ENCODE results near the gene DAPK1.

The DAPK1 gene

DNA sequence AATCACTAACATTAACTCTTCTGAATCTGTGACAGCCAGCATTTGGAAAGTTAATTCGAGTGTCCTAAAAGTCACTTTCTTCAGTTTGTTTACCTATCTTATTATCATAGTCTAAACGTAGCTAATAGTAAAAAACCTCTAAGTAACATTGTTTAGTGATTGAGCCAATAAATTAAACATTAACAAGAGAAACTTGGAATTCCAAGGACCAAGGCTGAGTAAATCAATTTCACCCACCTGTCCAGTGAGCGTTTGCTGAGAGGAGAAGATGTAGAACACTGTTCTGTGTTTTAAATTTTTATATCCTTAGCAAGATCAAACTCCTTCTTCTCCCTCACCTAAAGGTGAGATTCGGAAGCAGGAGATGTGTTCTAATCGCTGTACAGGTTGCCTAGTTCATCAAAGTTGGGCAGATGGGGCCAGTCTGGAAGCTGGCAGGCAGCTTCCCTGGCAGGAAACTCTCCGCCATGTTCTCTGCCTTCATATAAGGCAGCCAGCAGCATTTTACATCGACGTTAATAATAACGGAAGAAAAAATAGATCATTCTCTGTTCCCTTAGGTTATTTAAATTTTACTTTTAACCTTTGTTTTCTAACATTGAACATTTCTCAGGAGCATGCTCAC is 89.2 kb downstream of the DAPK1 start:
- H3K4me3 ChIP-seq (ENCODE audit: low read length): no peak overlapping the region
- no peak for TF ChIP-seq ZNF274 (IDR thresholded peaks at IDR 0.05; ENCODE audit: low read depth, low read length)

GRCh38 chr9:87587356-87587745 is 89.7 kb downstream of the DAPK1 start:
- no peak for TF ChIP-seq ZNF274 (IDR thresholded peaks at IDR 0.05; ENCODE audit: low read depth, low read length)

GRCh38 chr9:87587864-87588263 is 90.2 kb downstream of the DAPK1 start:
- H3K4me3 ChIP-seq (ENCODE audit: low read length): no peak overlapping the region
- no peak for TF ChIP-seq ZNF274 (IDR thresholded peaks at IDR 0.05; ENCODE audit: low read depth, low read length)

More at GRCh38 chr9:87587356-87587745, 89.7 kb downstream of the DAPK1 start:
- no peak overlapping the region for H3K4me3 ChIP-seq (ENCODE audit: low read length)

GRCh38 chr9:87588339-87588738 is 90.7 kb downstream of the DAPK1 start:
- no peak overlapping the region for H3K4me3 ChIP-seq (ENCODE audit: low read length)
- no peak for TF ChIP-seq ZNF274 (IDR thresholded peaks at IDR 0.05; ENCODE audit: low read depth, low read length)

DNA sequence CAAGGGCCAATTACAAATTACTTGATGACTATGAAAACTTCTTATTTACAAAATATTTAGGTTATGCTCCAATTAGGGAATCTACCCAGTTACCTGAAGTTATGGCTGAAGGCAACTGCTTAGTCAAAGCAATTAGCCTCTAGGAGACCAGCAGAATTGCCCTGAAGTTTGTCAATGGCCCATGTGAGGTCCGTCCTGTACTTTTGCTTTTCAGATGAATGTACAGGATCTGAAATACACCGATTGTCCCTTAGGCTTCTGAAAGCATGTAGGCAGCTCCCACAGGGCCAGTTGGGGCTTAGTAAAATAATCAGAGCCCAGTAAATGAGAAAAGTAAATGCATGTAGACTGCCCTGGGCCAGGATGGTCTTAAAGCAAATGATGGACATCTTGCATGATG is 93.3 kb downstream of the DAPK1 start:
- no peak for TF ChIP-seq ZNF274 (IDR thresholded peaks at IDR 0.05; ENCODE audit: low read depth, low read length)
- H3K4me3 ChIP-seq (ENCODE audit: low read length): no peak overlapping the region

- no peak overlapping the region for H3K4me3 ChIP-seq (ENCODE audit: low read length)
- TF ChIP-seq ZNF274 (IDR thresholded peaks at IDR 0.05; ENCODE audit: low read depth, low read length): no peak
Measured at GRCh38 chr9:87592554-87593358, 95.1 kb downstream of the DAPK1 start.

GRCh38 chr9:87593359-87593980 is 95.8 kb downstream of the DAPK1 start:
- H3K4me3 ChIP-seq (ENCODE audit: low read length): no peak overlapping the region
- no peak for TF ChIP-seq ZNF274 (IDR thresholded peaks at IDR 0.05; ENCODE audit: low read depth, low read length)

- TF ChIP-seq ZNF274 (IDR thresholded peaks at IDR 0.05; ENCODE audit: low read depth, low read length): no peak
- H3K4me3 ChIP-seq (ENCODE audit: low read length): no peak overlapping the region
Measured at GRCh38 chr9:87594194-87594593, 96.5 kb downstream of the DAPK1 start.

DNA sequence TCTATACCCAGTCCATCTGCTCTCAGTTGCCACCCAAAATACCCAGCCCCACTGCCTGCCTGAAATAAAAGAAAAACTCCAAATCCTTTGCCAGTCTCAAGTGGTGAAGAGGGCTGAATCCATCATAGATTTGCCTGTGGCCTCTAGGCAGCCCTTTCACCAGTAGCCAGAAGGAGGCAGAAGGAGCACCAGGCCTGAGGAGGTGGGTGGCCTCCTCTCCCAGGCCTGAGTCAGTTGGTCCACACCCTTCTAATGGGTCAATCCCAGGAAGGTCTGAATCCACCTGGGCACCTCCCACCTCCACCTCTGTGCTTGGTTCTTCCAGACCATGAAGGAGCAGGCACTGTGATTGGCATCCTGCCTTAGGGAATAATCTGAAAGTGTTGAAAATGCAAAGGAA is 97.0 kb downstream of the DAPK1 start:
- no peak for TF ChIP-seq ZNF274 (IDR thresholded peaks at IDR 0.05; ENCODE audit: low read depth, low read length)
- H3K4me3 ChIP-seq (ENCODE audit: low read length): no peak overlapping the region

DNA sequence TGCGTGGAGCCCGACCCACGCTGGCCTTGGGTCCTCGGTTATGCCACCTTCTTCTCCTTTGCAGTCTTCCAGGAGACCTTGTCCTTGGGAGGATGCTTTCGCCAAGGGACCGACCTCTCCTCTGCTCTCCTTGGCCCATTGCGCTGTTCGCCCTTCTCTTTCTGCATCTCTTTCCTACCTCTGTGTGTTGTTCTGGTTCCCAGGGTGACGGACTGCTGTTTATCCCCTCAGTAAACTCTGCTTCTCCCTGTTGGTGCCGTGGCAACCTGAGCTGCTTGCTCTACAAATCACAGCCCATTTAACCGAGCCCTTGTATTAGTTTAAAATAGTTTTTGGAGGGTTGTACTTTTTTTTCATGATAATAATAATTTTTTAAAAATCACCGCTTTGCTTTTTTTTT is 97.9 kb downstream of the DAPK1 start:
- no peak for TF ChIP-seq ZNF274 (IDR thresholded peaks at IDR 0.05; ENCODE audit: low read depth, low read length)

DNA sequence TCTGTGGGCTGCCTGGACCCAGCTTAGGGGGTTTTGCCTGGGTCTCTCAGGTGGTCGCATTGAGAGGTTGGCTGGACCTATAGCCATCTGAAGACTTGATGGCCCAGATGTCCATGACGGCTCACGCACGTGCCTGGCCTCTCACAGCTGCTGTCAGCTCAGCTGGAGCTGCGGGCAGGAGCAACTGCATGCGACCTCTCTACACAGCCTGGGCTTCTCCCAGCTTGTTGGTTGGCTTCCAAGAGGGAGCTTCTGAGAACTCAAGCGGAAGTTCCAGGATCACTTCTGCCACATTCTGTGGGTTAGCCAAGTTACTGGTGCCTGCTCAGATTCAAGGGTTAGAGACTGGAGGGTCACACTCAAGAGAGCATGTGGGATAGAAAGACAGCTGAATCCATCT is 99.2 kb downstream of the DAPK1 start:
- no peak for TF ChIP-seq ZNF274 (IDR thresholded peaks at IDR 0.05; ENCODE audit: low read depth, low read length)
- H3K4me3 ChIP-seq (ENCODE audit: low read length): no peak overlapping the region

More for the DNA sequence above, 97.9 kb downstream of the DAPK1 start:
- H3K4me3 ChIP-seq (ENCODE audit: low read length): no peak overlapping the region

- no peak overlapping the region for H3K4me3 ChIP-seq (ENCODE audit: low read length)
- no peak for TF ChIP-seq ZNF274 (IDR thresholded peaks at IDR 0.05; ENCODE audit: low read depth, low read length)
Measured at GRCh38 chr9:87597710-87598443, 100.2 kb downstream of the DAPK1 start.

- H3K4me3 ChIP-seq (ENCODE audit: low read length): no peak overlapping the region
- TF ChIP-seq ZNF274 (IDR thresholded peaks at IDR 0.05; ENCODE audit: low read depth, low read length): no peak
Measured at GRCh38 chr9:87599901-87600610, 102.4 kb downstream of the DAPK1 start.

DNA sequence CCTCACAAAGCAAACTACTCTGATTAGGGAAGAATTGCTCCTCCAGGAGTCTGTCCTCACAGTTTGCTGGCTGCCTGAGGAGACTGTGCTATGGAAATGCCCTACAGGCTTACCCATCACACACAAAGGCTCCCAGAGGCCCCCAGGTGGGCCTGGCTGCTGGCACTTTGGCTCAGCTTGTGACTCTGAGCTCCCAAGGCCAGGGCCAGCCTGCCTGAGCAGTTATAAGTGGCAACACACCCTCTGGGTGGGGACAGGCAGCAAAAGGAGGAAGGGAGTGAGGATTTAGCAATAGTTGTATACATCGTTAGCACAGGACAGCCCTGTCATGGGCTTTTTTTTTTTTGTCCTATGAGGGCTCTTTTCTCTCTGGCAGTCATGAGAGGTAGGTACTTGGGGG is 103.5 kb downstream of the DAPK1 start:
- no peak overlapping the region for H3K4me3 ChIP-seq (ENCODE audit: low read length)
- no peak for TF ChIP-seq ZNF274 (IDR thresholded peaks at IDR 0.05; ENCODE audit: low read depth, low read length)

All from GM08714 (cell line).